HG02943 (cell line): ENCODE data around the gene SCTR.
A peak's percentile ranks its signal among the peaks of the same experiment; 100 is the strongest.

Experiments used
- ATAC-seq: cut with Tn5 transposase; IDR thresholded peaks from one replicate; pipeline ENCODE4 v1.9.1; 2021; ENCODE audit warnings: mild to moderate bottlenecking, low read depth, moderate library complexity; ENCODE audit not compliant: unreplicated experiment

The SCTR gene

DNA sequence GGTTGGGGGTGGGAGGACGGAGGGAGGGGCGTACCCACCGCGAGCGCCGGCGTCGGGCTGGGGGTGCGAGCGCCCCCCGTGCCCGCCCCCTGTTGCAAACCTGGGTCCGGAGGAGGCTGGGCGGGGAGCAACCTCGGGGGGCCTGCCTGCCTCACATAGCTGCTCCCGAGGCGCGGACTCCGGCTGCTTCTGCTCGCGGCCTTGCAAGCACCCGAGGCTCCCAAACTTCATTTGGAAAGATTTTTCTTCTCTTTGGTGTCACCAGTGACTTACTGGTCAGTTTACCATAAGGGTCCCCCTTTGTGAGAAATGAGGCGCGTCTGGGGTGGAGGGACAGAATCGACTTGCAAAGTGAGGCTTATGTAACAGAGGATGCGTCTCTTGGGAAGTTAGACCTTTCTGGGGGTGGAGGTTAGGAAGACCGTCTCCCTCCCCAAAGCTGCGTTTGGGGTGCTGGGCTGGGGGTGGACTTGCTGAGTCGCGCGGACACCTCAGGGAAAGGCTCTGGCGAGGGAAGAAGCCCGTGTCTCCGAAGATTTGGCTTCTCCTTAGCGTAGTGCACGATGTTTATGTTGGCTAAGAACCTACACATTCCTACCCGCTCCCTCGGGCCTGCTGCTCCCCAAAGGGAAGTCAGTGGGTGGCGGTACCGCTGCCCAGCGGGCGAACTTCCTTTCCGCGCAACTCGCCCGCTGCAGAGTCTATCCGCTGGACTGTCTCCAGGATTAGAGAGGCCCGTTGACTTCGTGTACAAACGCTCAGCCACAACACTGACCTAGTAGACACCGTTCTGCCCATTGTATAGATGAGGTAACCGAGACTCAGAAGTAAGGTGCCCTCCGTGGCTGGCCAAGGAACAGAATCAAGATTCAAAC is 92.1 kb downstream of the SCTR start:
- ATAC-seq, result no peak

DNA sequence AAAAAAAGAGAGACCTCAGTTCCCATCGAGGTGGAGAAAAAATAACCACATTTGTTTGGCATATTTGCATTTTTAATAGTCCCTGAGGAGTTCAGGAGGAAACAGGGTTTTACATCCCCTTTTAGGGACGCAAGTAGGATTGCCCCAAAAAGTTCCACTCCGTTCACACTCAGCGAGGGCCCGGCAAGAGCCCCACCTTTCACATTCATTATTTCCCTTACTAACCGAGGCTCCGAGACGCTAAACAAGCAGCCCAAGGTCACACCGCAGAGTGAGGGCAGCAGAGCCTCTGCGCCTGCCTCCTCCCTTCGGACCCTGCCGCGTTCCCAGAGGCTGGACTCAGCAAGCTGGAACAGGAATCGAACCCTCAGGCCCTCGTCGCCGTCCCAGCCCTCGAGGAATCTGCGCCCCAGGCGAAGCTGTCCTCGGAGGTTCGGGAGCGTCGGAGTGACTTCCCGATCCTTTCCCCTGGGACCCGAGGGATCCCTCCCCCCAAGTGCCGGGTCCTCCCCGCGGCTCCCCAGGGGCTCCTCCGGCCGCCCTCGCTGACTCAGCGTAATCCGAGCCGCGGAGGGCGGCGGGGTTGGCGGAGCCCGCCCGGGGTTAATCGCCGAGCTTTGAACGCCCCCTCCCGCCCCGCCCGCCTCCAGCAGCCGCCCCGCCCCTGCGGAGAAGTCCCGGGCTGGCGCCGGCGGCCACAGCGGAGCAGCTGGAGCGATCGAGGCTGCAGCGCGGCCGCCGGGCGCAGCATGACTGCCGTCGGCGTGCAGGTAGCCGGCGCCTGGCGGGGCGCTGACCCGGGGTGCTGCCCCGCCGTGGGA is 92.9 kb downstream of the SCTR start, which contains the start of gene TMEM37:
Gene TMEM37 (plus strand): TSS at position 700 of the 821 bp plus-strand sequence. CDS start 50 bp downstream, at position 750.
- peak; percentile 55 for ATAC-seq

DNA sequence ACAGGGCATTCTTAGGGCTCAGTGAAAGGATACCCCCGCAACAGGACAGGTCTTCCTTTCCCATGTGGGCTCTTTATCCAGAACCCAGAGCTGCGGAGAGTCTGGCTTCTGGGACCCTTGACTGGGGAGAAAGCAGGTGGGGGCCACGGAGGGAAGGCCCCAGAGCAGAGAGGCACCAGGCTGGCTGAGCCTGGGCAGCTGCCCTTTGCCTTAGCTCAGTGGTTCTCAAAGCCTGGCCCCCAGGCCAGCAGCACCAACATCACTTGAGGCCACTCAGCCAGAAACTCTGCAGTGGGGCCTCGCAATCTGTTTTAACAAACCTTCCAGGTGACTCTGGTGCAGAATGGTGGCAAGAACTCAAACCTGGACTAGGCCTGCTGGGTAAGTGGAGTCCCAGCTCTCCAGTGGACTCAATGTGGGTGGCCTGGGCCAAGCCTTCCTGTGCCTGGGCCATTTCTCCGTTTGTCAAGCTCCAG is 94.2 kb downstream of the SCTR start:
- no peak for ATAC-seq

DNA sequence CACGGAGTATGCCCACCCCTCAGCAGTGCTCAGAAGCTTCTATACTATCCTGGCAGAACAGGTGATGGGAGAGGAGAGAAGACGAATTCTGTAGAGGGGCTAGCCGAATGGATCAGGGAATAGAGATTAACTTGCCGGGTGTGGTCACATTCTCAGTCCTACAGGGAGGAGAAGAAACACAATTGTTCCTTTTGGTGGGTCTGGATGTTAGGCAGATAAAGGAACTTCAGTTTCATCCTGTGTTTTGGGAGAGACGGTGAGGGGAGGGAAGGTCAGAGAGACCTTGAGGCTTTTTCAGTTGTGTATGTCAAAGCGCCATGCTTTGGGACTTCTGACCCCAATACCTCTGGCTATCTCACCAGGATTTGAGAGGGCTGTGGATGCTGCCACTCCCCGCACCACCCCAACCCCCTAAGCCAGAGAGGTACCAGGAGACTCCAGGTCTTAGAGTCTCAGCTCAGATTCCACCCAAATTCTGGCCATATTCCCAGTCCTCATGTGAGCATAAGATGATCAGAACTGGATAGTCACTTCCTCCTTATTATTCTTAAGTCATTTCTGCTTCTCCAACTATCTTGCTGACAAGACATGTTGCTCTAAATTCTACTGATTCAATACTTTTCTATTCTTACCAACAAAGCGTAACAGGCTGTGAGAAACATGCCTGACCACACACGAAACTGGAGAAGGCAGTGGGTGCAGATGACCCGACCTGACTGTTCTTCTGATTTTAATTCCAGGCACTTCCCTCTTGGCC is 94.9 kb downstream of the SCTR start:
- ATAC-seq, result no peak

DNA sequence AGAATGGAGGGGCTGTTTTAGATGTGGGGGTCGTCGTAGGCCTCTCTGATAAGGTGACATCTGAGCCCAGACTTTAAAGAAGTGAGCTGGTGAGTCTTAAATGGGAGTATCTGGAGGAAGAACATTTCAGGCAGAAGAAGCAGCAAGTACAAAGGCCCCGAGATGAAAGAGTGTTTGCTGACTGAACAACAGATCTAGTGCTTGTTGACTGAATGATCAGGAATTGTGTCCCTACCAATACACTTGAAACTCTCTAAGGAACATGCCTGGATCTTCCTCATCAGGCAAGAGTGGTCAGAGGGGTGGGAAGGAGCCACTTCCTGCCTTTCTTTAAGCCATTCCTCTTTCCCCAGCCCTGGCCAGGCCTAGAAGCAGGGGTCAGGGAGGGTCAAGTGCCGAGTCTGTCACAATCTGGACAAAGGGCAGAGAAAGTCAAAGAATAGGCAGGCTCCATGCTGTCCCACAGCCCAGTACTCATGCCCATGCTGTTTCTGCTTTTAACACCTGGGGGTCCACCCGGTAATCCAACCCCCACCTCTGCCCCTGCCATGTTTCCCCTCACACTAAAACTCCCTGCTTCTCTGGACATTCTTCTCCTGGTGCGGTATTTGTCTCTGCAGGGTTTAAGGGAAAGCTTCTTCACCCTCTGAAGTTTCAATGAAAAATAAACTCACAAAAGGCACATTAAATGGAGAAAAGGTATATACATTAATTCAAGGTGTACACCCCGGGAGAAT is 95.6 kb downstream of the SCTR start:
- no peak for ATAC-seq

DNA sequence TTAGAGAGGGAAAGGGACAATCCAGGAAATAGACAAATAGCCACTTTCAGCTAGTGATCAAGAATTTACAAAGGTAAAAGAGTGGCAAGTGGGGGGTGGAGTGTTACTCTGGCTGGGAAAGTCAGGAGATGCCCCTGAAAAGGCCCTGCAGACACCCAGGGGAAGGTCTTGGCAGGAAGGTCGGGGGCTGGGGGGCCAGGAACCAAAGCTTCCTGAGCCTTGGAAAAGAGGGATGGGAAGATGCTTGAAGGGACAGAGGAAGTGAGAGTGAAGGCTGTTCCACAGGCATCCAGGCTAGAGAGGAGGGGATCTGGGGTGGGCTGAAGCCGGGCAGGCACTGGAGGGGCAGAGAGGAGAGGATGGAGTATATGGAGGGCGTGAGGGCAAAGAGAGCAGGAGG is 96.5 kb downstream of the SCTR start:
- ATAC-seq, result no peak

DNA sequence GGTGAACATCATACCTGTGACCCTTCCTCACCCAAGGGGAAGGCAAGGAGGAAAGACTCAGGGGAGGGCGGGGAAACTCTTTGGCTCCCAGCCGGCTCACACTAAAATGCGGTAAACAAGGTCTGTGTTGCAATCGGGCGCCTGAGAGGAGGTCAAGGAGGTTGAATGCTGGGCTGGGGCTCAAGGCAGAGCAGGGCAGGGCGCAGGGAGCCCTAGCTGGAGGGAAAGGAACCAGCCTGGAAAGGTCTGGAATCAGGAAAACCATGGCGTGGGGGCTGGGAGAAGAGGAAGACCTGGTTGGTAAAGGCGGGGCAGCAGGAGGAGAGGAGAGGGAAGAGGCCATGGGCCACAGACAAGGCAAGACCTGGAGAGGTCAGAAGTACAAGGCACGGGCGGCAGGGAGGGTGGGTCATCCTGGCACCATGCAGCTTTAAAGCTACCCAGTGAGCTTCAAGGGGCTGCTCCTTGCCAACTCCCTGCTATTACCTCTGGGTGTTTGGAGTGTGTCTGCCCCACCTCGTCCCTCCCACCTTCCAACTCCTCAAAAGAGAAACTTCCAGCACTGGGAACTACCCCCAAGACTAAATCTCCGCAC is 97.4 kb downstream of the SCTR start:
- ATAC-seq, result no peak

DNA sequence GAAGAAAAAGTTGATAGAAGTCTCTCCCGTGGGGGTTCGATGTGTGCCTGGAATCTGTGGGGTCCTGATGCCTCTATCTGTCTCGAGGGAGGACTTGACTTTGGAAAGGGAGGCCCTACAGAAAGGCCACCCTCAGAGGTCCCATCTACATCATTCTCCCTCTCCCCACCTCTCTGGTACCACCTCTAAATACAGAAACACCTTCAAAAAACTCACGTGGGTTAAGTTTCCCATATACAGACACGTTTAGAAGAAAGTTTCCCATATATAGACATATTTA is 97.9 kb downstream of the SCTR start:
- ATAC-seq, result no peak

DNA sequence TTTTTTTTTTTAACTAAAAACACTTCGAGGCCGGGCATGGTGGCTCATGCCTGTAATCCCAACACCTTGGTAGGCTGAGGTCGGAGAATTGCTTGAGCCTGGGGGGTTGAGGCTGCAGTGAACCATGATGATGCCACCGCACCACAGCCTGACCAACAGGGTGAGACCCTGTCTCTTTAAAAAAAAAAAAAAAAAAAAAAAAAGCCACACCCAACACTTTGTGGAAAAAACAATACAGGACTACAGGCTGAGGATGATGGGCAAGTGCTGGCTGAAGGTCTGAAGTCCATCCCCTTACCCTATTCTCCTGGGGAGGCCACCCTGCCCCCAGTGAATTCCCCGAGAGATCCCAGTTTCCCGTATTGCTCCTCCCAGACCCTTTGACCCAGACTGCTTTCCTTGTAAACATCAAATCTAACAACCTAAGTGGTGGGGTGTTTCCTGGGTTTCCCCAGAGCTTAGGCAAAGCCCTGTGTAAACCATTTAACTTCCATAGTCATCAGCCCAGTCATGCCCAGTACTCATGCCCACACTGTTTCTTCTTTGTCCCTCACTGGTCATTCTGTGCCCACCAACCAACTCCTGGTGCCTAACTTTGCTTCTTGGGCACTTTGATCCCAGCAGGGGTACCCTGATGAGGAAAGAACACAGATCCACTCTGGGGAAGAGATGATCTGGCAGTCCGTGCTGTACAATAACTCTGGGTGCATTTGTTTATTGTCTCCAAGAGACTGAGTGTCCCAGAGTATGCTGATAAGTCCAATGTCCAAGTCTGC is 98.5 kb downstream of the SCTR start:
- no peak for ATAC-seq

DNA sequence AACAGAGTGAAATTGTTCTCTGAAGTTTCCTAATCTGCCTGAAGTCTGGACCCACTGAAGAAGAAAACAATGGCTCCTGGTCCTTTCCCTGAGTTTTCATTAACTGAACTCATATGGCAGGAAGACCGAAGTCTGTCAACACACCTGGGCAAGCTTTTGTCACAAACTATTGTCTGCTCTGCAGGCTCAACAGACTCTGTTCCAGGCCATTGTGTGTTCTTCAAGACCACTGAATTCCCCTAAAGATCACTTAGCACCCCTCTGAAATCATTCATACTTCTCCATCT is 99.2 kb downstream of the SCTR start:
- no peak for ATAC-seq

DNA sequence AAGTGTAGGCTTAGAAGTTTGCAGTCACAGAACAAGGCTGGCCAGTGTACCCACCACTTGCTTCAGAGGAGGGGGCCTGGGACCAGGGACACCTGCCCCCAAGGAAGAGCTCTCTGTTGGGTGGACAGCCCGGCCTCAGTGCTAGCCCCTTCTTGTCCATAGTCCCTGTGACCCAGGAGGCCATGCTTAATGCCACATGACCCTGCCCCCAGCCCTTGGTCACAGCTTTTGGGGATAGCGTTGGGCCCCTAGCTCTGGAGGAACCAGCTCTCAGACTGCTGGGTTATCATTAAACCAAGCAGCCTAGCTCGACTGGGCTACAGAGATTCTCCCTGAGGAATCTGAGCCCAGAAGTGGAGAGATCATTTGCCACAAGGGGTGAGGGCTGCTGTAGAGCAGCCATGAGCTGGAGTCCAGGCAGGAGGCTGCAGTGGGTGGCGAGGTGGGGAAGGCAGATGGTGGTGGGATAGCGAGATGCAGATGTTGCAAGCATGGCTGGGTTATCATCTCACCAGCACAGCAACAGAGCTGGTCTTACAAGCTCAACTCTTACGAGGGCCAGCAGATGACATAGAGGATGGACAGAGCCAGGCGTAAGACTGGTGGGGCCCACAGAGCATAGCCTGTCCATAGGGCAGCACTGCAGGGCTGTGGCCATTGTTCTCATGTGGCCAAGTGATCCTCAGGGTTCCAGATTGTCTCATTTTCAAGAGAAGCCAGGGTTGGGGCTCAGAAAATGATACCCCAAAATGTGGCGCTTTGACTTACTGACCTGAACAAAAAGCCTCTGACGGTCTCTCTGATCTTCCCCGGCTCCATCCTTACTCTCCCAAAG is 99.8 kb downstream of the SCTR start:
- ATAC-seq, result no peak

DNA sequence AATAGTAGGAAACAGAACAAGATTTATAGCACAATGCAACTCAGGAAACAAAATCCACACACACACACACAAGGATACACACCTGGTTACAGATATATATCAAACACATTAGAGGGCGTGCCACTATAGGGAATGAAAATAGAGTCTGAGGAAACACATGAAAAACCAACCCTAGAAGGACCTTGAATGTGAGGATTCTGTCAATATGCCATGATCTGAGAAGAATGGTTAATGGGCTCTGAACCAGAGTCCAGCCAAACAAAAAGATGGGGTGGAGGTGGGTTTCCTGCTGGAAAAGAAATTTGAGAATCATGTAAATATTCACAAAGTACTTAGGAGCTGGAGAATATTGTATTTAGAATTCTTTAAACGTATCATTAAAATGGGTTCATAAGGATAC is 100.5 kb downstream of the SCTR start:
- no peak for ATAC-seq

DNA sequence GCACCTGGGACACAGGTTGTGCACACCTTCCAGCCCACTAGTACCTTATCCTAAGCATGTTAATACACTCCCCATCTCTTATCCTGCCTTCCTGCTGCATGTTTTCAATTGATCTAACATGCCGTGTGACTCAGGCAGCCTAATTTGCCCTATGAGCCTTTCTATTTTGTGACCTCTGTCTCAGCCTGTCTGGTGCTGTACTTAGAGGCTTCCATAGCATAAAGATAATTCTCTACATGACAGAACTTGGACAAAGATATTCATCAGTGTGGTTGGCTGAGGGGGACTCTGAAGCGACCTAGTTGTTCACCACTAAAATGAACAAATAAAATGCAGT is 101.2 kb downstream of the SCTR start:
- no peak for ATAC-seq

DNA sequence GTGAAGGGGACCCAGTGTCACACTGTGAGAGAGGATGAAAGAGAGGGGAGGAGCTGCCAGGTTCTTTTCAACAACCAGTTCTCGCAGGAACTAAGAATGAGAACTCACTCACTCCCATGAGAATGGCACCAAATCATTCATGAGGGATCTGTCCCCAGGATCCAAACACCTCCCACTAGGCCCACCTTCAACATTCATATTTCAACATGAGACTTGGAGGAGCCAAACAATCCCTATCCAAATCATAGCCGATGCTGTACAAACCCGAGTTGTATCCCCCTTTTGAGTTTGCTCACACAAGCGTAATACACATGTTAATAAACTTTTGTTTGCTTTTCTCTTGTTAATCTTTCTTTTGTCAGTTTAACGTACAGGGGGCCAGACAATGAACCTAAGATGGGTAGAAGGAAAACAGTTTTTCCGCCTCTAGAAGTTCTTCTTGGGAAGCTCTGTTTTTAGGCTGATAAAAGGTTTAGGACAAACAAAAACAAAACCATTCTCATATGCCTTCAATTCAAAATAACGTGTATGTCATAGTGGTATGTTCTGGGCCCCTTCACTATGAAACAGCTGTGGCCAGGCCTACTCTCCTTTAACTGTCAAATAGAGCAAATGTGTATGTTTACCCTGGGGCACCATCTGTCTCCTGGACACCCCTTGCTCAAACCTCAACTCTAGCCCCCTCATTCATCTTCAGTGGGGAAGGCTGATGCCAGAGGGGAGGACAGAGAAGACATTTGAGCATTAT is 101.7 kb downstream of the SCTR start:
- ATAC-seq, result no peak

DNA sequence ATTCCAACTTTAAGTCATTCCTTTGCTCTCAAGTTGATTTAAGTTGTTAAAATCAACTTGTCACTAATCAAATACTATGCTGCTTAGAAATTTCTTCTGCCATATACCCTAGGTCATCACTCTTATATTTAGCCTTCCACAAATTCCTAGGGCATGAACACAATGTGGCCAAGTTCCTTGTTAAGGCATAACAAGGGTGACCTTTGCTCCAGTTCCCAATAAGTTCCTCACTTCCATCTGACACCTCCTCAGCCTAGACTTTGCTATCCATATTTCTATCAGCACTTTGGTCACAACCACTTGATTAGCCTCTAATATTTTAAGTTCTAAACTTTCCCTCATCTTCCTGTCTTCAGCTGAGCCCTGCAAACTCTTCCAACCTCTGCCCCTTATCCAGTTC is 102.5 kb downstream of the SCTR start:
- ATAC-seq, result no peak

DNA sequence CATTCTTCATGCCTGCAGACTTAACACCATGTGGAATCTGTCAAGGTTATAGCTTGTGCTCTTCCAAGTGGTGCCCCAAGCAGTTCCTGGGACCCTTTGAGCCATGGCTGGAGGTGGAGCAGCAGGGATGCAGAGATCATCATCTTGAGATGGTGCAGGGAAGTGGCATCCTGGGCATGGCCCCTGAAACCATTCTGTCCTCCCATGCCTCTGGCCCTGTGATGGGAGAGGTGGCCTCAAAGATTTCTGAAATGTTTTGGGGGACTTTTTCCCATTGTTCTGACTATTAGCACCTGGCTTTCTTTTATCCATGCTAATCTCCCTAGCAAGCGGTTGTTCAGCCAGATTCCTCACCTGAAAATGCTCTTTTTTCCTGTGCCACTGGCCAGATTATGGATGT is 103.0 kb downstream of the SCTR start:
- ATAC-seq, result no peak

DNA sequence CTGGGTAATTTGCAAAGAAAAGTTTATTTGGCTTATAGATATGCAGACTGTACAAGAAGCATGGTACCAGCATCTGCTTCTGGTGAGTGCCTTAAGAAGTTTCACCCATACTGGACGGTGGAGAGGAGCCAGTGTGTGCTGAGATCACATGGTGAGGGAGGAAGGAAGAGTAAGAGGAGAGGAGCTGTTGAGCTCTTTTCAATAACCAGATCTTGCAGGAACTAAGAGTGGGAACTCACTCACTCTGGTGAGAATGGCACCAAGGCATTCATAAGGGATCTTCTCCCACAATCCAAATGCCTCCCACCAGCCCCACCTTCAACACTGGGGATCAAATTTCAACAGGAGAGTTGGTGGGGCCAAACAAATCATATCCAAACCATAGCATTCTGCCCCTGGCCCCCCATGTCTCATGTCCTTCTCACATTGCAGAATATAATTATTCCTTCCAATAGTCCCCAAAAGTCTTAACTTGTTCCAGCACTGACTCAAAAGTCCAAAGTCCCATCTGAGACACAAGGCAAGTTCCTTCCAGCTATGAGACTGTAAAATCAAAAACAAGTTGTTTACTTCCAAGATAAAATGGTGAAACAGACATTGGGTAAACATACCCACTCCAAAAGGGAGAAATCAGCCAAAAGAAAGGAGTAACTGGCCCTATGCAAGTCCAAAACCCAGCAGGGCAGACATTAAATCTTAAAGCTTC is 104.3 kb downstream of the SCTR start:
- ATAC-seq, result no peak
